HL-60 (cell line): ENCODE measurements around the gene NFIB.

ENCODE experiments used
- DNase-seq, 2 experiments: peaks; one replicate each; pipeline ENCODE4 v3.0.0-alpha.2; 2010 to 2020; ENCODE audit warnings: low read depth in 1 of 2, low spot score in 1 of 2
- H3K27ac ChIP-seq: fragments of 250-450 bp; sonication (Bioruptor Pico); replicated peaks from 2 replicates; pipeline ENCODE4 v1.5.1; 2020; ENCODE audit warnings: mild to moderate bottlenecking, moderate library complexity
- H3K27me3 ChIP-seq: fragments of 250-450 bp; sonication (Bioruptor Pico); 2 replicates; pipeline ENCODE4 v1.5.1; 2021; ENCODE audit warnings: mild to moderate bottlenecking, moderate library complexity; ENCODE audit not compliant: insufficient read depth, poor library complexity, severe bottlenecking
- H3K4me3 ChIP-seq: replicated peaks from 2 replicates; pipeline ENCODE4 v1.5.1; 2011; ENCODE audit warnings: mild to moderate bottlenecking, control low read depth, low read length; ENCODE audit not compliant: insufficient read depth
- CTCF ChIP-seq: IDR thresholded peaks from one replicate; pipeline ENCODE4 v1.5.1; 2011; ENCODE audit warnings: low read length, control low read depth, inconsistent platforms; ENCODE audit not compliant: insufficient read depth
- GABPA ChIP-seq: IDR thresholded peaks from 2 replicates; pipeline ENCODE4 v1.6.1; 2012; ENCODE audit warnings: low read depth
- POLR2AphosphoS5 ChIP-seq: IDR thresholded peaks from 2 replicates; pipeline ENCODE4 v1.6.1; 2012; ENCODE audit warnings: low read depth
- REST ChIP-seq: IDR thresholded peaks from 2 replicates; pipeline ENCODE4 v1.6.1; 2012; ENCODE audit warnings: low read depth; ENCODE audit not compliant: insufficient replicate concordance
- SPI1 ChIP-seq: IDR thresholded peaks from 2 replicates; pipeline ENCODE4 v1.6.1; 2012; ENCODE audit warnings: low read depth, mild to moderate bottlenecking, borderline replicate concordance

The NFIB gene

GRCh38 chr9:14341437-14342122 lies 27.6 kb upstream of the NFIB start:
- DNase-seq: no peak
- no peak overlapping the region for H3K4me3 ChIP-seq
- TF ChIP-seq POLR2AphosphoS5 (no peak), GABPA (no peak), SPI1 (no peak)
- no peak overlapping the region for H3K27ac ChIP-seq
- H3K27me3 ChIP-seq: no peaks in the 10 kb centered on the region

- TF ChIP-seq POLR2AphosphoS5 (no peak), REST (no peak), CTCF (no peak), SPI1 (no peak), GABPA (no peak)
- Histone ChIP-seq H3K27ac (no peak overlapping the region), H3K4me3 (no peak overlapping the region), H3K27me3 (no peaks in the 10 kb centered on the region)
- no peak for DNase-seq
Observed at GRCh38 chr9:14340994-14341393, 27.1 kb upstream of the NFIB start.

GRCh38 chr9:14340219-14340873 lies 26.4 kb upstream of the NFIB start:
- DNase-seq: no peak
- Histone ChIP-seq H3K27me3 (no peaks in the 10 kb centered on the region), H3K4me3 (no peak overlapping the region), H3K27ac (no peak overlapping the region)
- TF ChIP-seq SPI1: no peak
- TF ChIP-seq GABPA: no peak
- TF ChIP-seq POLR2AphosphoS5: no peak
- TF ChIP-seq REST: no peak
- no peak for TF ChIP-seq CTCF

GRCh38 chr9:14339746-14340145 lies 25.8 kb upstream of the NFIB start:
- no peak overlapping the region for H3K27ac ChIP-seq
- TF ChIP-seq SPI1 (no peak), POLR2AphosphoS5 (no peak), GABPA (no peak)
- DNase-seq: no peak
- no peaks in the 10 kb centered on the region for H3K27me3 ChIP-seq
- no peak overlapping the region for H3K4me3 ChIP-seq
